Ovary (tissue), 10 donors: ENCODE measurements around the gene CD99L2. TPM values are rescaled to one million over a fixed set of nuclear protein-coding genes. Genes with fewer than 3 reads are reported as not detected.
A peak's percentile ranks its signal among the peaks of the same experiment; 100 is the strongest.

Experiments
- DNase-seq, 5 donors: peaks; one replicate each; pipeline ENCODE4 v3.0.0-alpha.2; 2019 to 2020
- H3K27ac ChIP-seq, 2 donors: fragments of 200-600 bp; one replicate each; pipeline versions ENCODE4 v1.5.1 to v1.8.0; 2019 to 2022
- H3K27me3 ChIP-seq: fragments of 200-600 bp; one replicate; pipeline ENCODE4 v1.8.0; 2022
- H3K36me3 ChIP-seq: fragments of 200-600 bp; sonication (generic); one replicate; pipeline ENCODE4 v1.5.1; 2019
- H3K4me1 ChIP-seq: one replicate; pipeline ENCODE4 v1.8.1; 2013; ENCODE audit warnings: mild to moderate bottlenecking, moderate library complexity; ENCODE audit not compliant: insufficient read depth
- H3K4me3 ChIP-seq: fragments of 200-600 bp; sonication (generic); one replicate; pipeline ENCODE4 v1.5.1; 2017
- H3K9me3 ChIP-seq, 2 donors: fragments of 200-600 bp in 1 of 2; sonication (generic) in 1 of 2; one replicate each; pipeline versions ENCODE4 v1.5.1 to v1.8.1; 2013 to 2019; ENCODE audit warnings: mild to moderate bottlenecking in 1 of 2, moderate library complexity in 1 of 2
- EP300 ChIP-seq: sonication (generic); formaldehyde crosslinking; IDR thresholded peaks from one replicate; pipeline ENCODE4 v1.6.1; 2017; ENCODE audit warnings: antibody characterized with exemption
- POLR2A ChIP-seq: fragments of 450-650 bp; IDR thresholded peaks from one replicate; pipeline ENCODE4 v1.6.1; 2017; ENCODE audit warnings: antibody characterized with exemption, mild to moderate bottlenecking, moderate library complexity
- WGBS, 3 donors: extraction: QIAGEN DNeasy Blood & Tissue Kit in 1 of 3; methylation state at CpG; one replicate each; pipeline versions ENCODE4 v1.1.5 to v1.1.7; 2013 to 2017; 5-methylcytosine and 5-hydroxymethylcytosine counted together
- intact Hi-C, 4 donors: fragments of 100-400 bp; cut with DNase I; formaldehyde crosslinking; loops; one replicate each; pipeline versions ENCODE4 v1.11.0 to v1.15.1; 2022 to 2023
- long read RNA-seq, 3 donors: library from polyadenylated mRNA in 2 of 3; unstranded in 2 of 3; transcript quantifications; one replicate each; pipeline ENCODE4 v2.0.0 and lab custom pipeline, GENCODE V29; 2021 to 2026
- polyA plus RNA-seq, 2 donors: library from polyadenylated mRNA; stranded (reverse); fragments of 200-250 nt in 1 of 2; fragments of 350-450 nt in 1 of 2; fragmentation: Illumina TruSeq in 1 of 2; extraction: RNeasy Lipid Tissue Mini Kit (QIAGEN cat#74804) in 1 of 2; gene quantifications; one replicate each; pipeline ENCODE4 v1.2.3, GENCODE V29; 2013 to 2014
- total RNA-seq, 7 donors: library from RNA; depleted of rRNA in 2 of 7; stranded (reverse); fragments of >200 nt in 2 of 7; fragmentation: NEBNext Ultra II Directional in 3 of 7; extraction: Animal tissue kit (Norgen Biotek cat#: 25700) in 3 of 7; gene quantifications; one replicate each; pipeline versions ENCODE4 v1.1.0 to v1.2.4, GENCODE V29; 2016 to 2023
- TF ChIP-seq, protein P1 (sequence below), 3 donors: fragments of 450-650 bp in 2 of 3; fragments of 200-600 bp in 1 of 3; IDR thresholded peaks; one replicate each; pipeline versions ENCODE4 v1.5.1 to v1.8.0; 2016 to 2022; ENCODE audit warnings: antibody characterized with exemption in 3 of 3, mild to moderate bottlenecking in 1 of 3
- donor health status: DM: no; HTN: no; CAD: no; lungs with moderate emphysema.
- donor health status: DM: no; HTN: no; CAD: no.
- donor health status: Bipolar disorder and iron deficiency.
- donor health status: DM: yes; HTN: yes; CAD: no.
- donor health status: DM: no; HTN: no; CAD: no.
- donor health status: DM: yes; HTN: yes; CAD: no.

Gene CD99L2, protein sequence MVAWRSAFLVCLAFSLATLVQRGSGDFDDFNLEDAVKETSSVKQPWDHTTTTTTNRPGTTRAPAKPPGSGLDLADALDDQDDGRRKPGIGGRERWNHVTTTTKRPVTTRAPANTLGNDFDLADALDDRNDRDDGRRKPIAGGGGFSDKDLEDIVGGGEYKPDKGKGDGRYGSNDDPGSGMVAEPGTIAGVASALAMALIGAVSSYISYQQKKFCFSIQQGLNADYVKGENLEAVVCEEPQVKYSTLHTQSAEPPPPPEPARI
- total RNA-seq: 10 to 100 TPM; 38.7 to 60.3 (median 53.0) TPM
- polyA plus RNA-seq: 10 to 100 TPM; 41.1 to 64.6 TPM
- long read RNA-seq, donor 1, transcript CD99L2-206 (9 exons, 988 nt): minor isoform, 9 of 111 reads
- long read RNA-seq, donor 1, transcript CD99L2-203 (11 exons, 3,604 nt): major isoform, 47 of 111 reads
- long read RNA-seq, donor 1, partial matches to known transcripts: 18 of 111 reads
- long read RNA-seq, donor 1, other reads (novel, unspliced or antisense): 37 of 111 reads
- long read RNA-seq, donor 2, transcript CD99L2-203 (11 exons, 3,604 nt): major isoform, 6 of 8 reads
- long read RNA-seq, donor 2, partial matches to known transcripts: 0 of 8 reads
- long read RNA-seq, donor 2, other reads (novel, unspliced or antisense): 0 of 8 reads
- long read RNA-seq, donor 3, transcript CD99L2-203 (11 exons, 3,604 nt): major isoform, 95 of 158 reads
- long read RNA-seq, donor 3, transcript CD99L2-206 (9 exons, 988 nt): minor isoform, 14 of 158 reads
- long read RNA-seq, donor 3, partial matches to known transcripts: 20 of 158 reads
- long read RNA-seq, donor 3, other reads (novel, unspliced or antisense): 28 of 158 reads

DNA sequence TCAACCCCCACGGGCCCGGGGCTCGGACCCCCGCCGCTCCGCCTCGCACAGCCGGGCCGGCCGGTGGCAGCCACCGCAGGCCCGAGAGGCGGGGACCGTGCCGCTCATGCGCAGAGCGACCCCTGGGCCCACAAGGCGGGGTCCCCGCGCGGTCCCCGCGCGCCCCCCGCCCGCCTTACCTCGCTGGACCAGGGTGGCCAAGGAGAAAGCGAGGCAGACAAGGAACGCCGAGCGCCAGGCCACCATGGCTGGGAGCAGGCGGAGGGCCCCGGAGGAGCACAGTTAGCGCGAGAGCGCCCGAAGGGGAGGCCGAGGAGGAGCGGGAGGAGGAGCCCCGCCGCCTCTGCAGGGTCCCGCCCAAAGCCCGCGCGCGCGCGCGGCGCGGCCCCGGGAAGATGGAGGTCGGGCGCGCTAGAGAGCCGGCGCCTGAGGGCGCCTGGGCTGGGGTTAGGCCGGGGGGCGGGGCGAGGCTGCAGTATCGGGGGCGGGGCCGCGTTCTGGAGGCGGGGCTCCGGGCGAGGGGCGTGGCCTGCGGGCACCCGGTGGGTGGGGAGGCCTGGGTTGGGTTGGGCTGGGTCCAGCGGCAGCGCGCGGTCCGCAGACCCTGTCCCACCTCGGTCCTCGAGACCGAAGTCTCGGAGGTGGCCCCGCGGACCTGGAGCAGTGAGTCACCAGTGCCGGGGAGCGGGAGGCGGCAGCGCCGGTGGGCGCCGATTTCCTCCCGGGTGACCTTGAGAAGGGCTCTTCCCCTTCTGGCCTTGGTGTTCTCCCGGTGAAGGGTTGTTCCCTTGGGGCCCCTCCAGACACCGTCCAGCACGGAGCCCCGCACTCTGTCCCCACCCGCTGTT, at the start of gene CD99L2:
Gene CD99L2 (minus strand): TSS at position 326 of the 848 bp plus-strand sequence. CDS start 80 bp downstream, at position 246.
- Histone ChIP-seq H3K27me3 (no peaks in the 10 kb centered on the region), H3K4me3 (peak within 1 kb of the TSS; percentile 42), H3K27ac (peak within 1 kb of the TSS in 1 of 2 donors; percentile 74), H3K4me1 (no peaks in the 10 kb centered on the region), H3K9me3 (no peaks in the 10 kb centered on the region), H3K36me3 (no peaks in the 10 kb centered on the region)
- WGBS, 3 donors: 24 to 33% (median 32%) methylated on average over 58 to 95 of the region's 95 CpGs
- TF ChIP-seq EP300: no peak
- TF ChIP-seq POLR2A: no peak
- TF ChIP-seq, protein P1, sequence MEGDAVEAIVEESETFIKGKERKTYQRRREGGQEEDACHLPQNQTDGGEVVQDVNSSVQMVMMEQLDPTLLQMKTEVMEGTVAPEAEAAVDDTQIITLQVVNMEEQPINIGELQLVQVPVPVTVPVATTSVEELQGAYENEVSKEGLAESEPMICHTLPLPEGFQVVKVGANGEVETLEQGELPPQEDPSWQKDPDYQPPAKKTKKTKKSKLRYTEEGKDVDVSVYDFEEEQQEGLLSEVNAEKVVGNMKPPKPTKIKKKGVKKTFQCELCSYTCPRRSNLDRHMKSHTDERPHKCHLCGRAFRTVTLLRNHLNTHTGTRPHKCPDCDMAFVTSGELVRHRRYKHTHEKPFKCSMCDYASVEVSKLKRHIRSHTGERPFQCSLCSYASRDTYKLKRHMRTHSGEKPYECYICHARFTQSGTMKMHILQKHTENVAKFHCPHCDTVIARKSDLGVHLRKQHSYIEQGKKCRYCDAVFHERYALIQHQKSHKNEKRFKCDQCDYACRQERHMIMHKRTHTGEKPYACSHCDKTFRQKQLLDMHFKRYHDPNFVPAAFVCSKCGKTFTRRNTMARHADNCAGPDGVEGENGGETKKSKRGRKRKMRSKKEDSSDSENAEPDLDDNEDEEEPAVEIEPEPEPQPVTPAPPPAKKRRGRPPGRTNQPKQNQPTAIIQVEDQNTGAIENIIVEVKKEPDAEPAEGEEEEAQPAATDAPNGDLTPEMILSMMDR (IDR thresholded peaks at IDR 0.05): no peak
- DNase-seq: peak; percentile 82 to 92 (median 89)
- intact Hi-C loops: no loop called here

DNA sequence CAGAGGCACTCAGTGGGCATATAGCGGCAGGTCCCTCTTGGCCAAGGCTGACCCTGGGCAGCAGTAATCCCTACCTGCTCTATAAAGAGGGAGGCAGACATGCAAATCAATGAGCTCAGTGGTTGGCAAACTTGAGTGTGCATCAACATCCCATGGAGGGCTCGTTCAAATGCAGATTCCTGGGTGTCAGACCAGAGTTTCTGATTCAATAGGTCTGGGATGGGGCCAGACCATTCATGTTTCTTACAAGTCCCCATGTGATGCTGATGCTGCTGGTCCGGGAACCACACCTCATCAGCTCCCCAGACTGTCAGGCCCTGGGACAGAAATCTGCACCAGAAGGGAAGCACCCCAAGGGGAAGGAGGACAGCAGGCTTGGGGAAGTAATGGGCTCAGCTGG, 45.8 kb upstream of the CD99L2 start:
- Histone ChIP-seq H3K4me1 (no peaks in the 10 kb centered on the region), H3K27me3 (no peaks in the 10 kb centered on the region), H3K36me3 (no peaks in the 10 kb centered on the region), H3K27ac (no peak overlapping the region), H3K9me3 (no peaks in the 10 kb centered on the region), H3K4me3 (no peak overlapping the region)
- WGBS, 3 donors: 69 to 72% (median 70%) methylated on average over 3 of the region's 3 CpGs
- intact Hi-C loops: no loop called here
- TF ChIP-seq POLR2A (no peak), EP300 (no peak)
- TF ChIP-seq, protein P1 (IDR thresholded peaks at IDR 0.05): no peak
- DNase-seq: no peak

DNA sequence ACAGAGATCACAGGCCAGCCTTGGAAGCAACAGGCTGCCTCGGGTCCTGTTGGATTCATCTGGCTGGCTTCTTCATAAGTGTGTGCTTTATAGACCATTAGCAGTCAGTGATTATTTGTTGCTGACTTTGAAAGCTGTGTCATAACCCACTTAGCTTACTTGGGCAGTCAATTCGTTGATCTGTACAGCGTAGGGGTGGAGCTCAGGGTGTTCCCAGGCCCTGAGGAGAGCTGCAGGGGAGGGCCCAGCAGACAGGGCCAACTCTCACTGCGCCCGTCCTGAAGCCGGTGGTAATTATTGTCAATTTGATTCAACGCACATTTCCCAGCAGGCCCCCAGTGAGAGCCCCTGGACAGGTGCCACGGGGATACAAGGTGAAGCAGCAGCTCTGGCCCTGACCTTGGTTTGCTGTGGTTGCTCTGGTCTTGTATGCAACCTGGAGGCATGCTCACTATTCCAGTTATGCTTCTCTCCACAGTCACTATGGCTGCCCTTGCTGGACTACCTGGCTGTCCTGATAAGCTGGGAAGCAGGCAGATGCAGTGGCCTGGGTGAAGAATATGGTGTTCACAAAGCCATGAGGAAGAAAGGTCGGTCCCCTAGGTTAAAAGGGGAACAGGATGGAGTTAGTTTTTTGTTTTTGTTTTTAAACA, 44.6 kb upstream of the CD99L2 start:
- no peak overlapping the region for H3K27ac ChIP-seq
- TF ChIP-seq EP300 (no peak), POLR2A (no peak)
- TF ChIP-seq, protein P1 (IDR thresholded peaks at IDR 0.05): no peak
- H3K4me3 ChIP-seq: no peak overlapping the region
- intact Hi-C loops: no loop called here
- DNase-seq: no peak
- no peaks in the 10 kb centered on the region for H3K4me1 ChIP-seq
- H3K9me3 ChIP-seq: no peaks in the 10 kb centered on the region
- no peaks in the 10 kb centered on the region for H3K36me3 ChIP-seq
- WGBS, 3 donors: 44 to 56% (median 46%) methylated on average over 9 of the region's 9 CpGs
- no peaks in the 10 kb centered on the region for H3K27me3 ChIP-seq
